ENCODE data around the gene NDUFS4. TPM values are rescaled to one million over a fixed set of nuclear protein-coding genes. Genes with fewer than 3 reads are reported as not detected.
"Not testable (repeated sequence)": the region's sequence is repeated elsewhere in the genome, so short reads cannot be mapped to it uniquely, and the experiment has no call there.

NDUFS4 gene
- total RNA-seq, 1 donor from 2014 or later: 44.7 TPM

- no peak for DNase-seq (ENCODE audit: low spot score)
- ATAC-seq: no peak
Measured at GRCh38 chr5:53645078-53645477, 84.6 kb downstream of the NDUFS4 start.

DNA sequence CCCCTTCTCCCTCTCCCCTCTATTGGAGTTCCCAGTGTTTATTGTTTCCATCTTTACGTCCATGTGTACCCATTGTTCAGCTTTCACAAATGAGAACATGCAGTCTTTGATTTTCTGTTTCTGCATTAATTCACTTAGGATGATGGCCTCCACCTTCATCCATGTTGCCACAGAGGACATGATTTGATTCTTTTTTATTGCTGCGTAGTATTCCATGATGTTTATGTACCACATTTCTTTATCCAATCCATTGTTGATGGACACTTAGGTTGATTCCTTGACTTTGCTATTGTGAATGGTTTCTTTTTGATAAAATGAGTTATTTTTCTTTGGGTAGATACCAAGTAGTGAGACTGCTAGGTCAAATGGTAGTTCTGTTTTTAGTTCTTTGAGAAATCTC, 88.9 kb downstream of the NDUFS4 start:
- DNase-seq (ENCODE audit: low spot score) (no peak), ATAC-seq (no peak)

GRCh38 chr5:53660573-53660972, 100.1 kb downstream of the NDUFS4 start:
- DNase-seq (ENCODE audit: low spot score); ATAC-seq: not testable (repeated sequence)

GRCh38 chr5:53665313-53665712, 104.9 kb downstream of the NDUFS4 start:
- ATAC-seq; DNase-seq (ENCODE audit: low spot score): not testable (repeated sequence)

- ATAC-seq: no peak
Measured at GRCh38 chr5:53667621-53668020, 107.2 kb downstream of the NDUFS4 start.

DNA sequence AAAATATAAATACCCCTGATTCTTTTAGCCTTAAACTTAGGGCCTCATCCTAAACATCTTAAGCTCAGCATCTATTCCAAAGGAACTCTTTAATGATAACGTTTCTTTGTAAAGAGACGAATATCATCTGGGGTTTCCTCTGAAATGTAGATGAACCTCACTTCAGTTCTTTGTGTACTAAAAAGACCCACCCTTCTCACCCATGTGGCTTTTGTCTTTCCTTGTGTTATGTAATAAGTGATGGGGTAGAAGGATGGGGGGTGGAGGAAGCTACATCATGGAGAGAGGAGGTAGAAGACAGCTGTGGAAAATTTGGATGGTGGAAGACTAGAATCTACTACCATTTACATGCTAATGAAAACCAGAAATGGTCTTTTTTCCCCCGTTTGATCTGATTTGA, 111.0 kb downstream of the NDUFS4 start:
- DNase-seq (ENCODE audit: low spot score) (no peak), ATAC-seq (no peak)

More at GRCh38 chr5:53667621-53668020, 107.2 kb downstream of the NDUFS4 start:
- DNase-seq (ENCODE audit: low spot score): no peak

DNA sequence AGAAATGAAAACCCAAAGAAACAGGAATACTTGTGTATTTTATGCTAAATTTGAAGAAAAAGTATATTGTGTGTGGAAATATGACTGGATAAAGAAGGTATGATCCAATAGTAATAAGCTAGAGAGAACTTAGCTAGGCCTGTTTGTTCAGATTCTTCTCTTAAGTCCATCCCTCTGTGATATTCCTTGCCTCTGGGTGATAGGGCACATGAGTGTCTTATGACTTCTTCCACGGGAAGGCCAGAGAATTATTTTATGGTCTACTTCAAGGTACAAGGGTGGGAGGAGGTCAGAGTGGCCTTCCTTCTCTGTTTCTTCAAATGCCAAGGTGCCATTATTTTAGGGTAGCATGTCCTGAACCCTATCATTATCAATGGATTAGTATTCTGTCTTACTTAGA, 113.7 kb downstream of the NDUFS4 start:
- DNase-seq (ENCODE audit: low spot score): no peak
- ATAC-seq: no peak

DNA sequence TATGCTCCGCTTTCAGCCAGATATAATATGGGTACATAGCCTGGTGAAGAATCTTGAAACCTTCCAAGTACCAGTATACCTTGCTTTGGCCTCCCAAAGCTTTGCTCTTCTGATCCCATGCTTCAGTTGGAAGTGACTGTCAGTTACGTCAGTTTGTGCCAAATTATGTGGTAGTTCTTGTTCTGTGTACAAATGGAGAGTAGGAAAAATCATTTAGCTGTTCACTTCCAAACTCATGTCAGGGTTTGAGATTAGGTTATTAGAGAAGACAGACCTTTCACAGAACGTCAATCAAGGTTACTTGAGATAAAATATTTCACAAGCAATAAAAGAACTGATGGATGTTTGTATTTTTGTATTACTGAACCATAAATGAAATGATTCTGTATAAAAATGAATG, 117.2 kb downstream of the NDUFS4 start:
- DNase-seq (ENCODE audit: low spot score) (no peak), ATAC-seq (no peak)

DNA sequence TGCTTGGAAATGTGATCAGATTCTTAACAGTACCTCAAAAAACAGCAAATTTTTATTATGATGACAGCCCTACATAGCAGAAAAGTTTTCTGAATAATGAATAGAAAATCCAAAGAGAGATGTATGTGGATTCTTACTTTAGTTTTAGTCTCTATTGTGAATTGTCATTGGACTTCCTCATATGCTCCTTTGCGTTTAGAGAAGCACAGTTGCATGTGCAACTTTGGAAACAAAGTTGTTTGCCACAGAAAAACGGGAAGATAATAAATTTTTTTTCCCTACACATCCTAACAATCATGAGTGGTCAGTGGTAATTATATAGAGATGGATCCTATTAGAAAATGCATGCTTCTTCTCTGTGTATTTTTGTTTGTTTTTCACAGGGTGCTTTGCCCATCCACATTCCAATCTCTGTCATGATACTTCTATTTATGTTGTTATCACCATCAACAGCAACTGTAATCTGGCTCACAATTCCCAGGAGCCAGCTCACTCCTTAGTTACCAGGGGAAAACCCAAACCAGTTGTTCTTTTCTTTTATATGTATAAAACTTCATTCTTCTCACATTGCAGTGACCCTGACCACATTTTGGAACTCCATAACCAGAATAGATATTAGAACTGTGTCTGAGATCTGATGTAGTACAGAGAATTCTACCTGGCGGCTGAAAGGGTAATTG, 118.7 kb downstream of the NDUFS4 start:
- ATAC-seq (no peak), DNase-seq (ENCODE audit: low spot score) (no peak)

- ATAC-seq: no peak
- DNase-seq (ENCODE audit: low spot score): no peak
Measured at GRCh38 chr5:53681079-53681478, 120.6 kb downstream of the NDUFS4 start.

DNA sequence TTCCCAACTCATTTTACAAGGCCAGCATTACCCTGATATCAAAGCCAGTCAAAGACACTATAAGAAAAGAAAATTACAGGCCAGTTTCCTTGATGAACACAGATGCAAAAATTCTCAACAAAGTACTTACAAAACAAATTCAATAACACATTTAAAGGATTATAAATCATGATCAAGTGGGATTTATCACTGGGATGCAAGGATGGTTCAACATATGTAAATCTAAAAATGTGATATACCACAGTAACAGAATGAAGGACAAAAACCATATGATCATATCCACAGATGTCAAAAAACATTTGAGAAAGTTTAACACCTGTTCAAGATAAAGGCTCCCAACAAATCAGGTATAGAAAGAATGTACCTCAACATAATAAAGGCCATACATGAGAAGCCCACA, 130.6 kb downstream of the NDUFS4 start:
- ATAC-seq: no peak

DNA sequence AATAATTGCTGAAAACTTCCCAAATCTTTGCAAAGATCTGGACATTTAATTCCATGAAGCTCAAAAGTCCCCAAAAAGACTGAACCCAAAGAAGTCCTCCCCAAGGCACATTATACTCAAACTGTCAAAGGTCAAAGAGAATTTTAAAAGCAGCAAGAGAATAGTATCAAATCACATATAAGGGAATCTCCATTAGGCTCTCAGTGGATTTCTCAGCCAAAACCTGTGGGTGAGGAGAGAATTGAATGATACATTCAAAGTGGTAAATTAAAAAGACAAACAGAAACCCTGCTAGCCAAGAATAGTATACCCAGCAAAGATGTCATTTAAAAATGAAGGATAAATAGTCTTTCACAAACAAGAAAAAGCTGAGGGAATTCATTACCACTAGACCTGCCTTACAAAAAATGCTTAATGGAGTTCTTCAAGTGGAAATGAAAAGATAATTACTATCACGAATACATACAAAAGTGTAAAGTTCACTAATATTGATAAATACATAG, 134.1 kb downstream of the NDUFS4 start:
- ATAC-seq (no peak), DNase-seq (ENCODE audit: low spot score) (no peak)

More for the DNA sequence above, 130.6 kb downstream of the NDUFS4 start:
- DNase-seq (ENCODE audit: low spot score): no peak

- not testable (repeated sequence) for DNase-seq (ENCODE audit: low spot score); ATAC-seq
Measured at GRCh38 chr5:53710405-53710804, 150.0 kb downstream of the NDUFS4 start.

GRCh38 chr5:53712327-53712726, 151.9 kb downstream of the NDUFS4 start:
- no peak for ATAC-seq
- DNase-seq (ENCODE audit: low spot score): no peak

DNA sequence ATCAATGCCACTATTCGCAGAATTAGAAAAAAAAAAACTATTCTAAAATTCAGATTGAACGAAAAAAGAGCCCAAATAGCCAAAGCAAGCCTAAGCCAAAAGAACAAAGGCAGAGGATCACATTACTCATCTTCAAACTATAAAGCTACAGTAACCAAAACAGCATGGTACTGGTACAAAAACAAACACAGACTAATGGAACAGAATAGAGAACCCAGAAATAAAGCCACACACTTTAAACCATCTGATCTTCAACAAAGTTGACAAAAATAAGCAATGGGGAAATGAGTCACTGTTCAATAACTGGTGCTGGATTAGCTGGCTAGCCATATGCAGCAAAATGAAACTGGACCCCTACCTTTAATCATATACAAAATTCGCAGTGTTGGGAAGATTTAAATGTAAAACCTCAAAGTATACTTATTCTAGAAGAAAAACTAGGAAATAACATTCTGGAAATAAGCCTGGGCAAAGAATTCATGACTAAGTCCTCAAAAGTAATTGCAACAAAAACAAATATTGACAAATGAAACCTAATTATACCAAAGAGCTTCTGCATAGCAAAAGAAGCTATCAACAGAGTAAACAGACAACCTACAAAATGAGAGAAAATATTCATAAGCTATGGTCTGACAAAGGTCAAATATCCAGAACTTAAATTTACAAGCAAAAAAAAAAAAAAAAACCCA, 153.7 kb downstream of the NDUFS4 start:
- ATAC-seq (no peak), DNase-seq (ENCODE audit: low spot score) (no peak)

DNA sequence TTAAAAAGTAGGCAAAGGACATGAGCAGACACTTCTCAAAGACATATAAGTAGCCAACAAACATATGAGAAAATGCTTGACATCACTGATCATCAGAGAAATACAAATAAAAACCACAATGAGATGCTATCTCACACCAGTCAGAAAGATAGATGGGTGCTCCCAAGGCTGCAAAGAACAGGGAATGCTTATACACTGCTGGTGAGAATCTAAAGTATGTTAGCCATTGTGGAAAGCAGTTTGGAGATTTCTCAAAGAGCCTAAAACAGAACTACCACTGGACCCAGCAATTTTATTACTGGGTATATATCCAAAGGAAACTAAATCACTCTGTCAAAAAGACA, 154.2 kb downstream of the NDUFS4 start:
- DNase-seq (ENCODE audit: low spot score): no peak
- no peak for ATAC-seq

- no peak for ATAC-seq
- no peak for DNase-seq (ENCODE audit: low spot score)
Measured at GRCh38 chr5:53726121-53726520, 165.7 kb downstream of the NDUFS4 start.

- peak; percentile 42 for ATAC-seq
- DNase-seq (ENCODE audit: low spot score): no peak
Measured at GRCh38 chr5:53730943-53731342, 170.5 kb downstream of the NDUFS4 start.

All from left lobe of liver (tissue), 2 donors.